Metanephros (tissue), 2 donors: ENCODE measurements around the gene NBPF20. TPM values are rescaled to one million over a fixed set of nuclear protein-coding genes. Genes with fewer than 3 reads are reported as not detected.
A peak's percentile ranks its signal among the peaks of the same experiment; 100 is the strongest.

ENCODE experiments used
- small RNA-seq: library from RNA; depleted of rRNA; stranded (forward); fragments of <200 nt; gene quantifications from one replicate; pipeline ENCODE3, GENCODE V24; 2014; ENCODE audit warnings: low replicate concordance
- total RNA-seq: library from RNA; depleted of rRNA; stranded (reverse); fragments of >200 nt; gene quantifications from one replicate; pipeline ENCODE4 v1.2.3, GENCODE V29; 2014

The NBPF20 gene
- total RNA-seq, result 4.1 TPM

GRCh38 chr1:145425436-145426029, at the start of gene NBPF20:
Gene NBPF20 (minus strand): TSS chr1:145425603. CDS start chr1:145405272, 20,331 bp downstream.

Small RNAs within 50 kb of the gene (small RNA-seq; reads per million reads assigned to genes)
- gene RF00003, result 0.35 reads per million, percentile 41 among the genes with 10 or more reads in this experiment

Other genes with a start within 250 kb of the NBPF20 start
- not detected for gene PPIAL4D, start 183.4 kb downstream of the NBPF20 start, total RNA-seq
- 30.6 TPM for gene GPR89A, start 182.4 kb upstream of the NBPF20 start, total RNA-seq